ENCODE measurements around the gene ATP2C2.

DNA sequence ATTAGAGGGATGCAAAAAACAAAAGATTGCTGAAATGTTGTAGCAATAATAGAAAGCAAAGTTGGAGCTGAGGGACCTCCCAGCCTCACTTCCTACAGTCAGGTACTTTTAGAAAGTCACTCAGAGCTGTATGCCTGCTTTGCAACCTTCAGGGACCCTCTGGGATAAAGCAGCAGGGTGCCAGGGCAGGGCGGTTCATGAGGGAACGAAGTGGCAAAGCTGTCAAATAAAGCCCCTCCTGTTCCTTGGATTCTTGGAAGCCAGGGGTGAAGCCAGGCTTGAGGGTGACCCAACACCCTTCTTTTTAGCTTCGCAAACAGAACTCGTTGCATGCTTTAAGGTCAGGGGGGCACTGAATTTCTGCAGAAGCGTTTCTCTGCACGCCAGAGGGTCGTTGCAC lies 767 bp downstream of the ATP2C2 start:
- no peak for TF ChIP-seq CTCF (conservative IDR thresholded peaks at IDR 0.05; ENCODE audit: low read depth, low read length)
- TF ChIP-seq EZH2phosphoT487 (IDR thresholded peaks at IDR 0.05; ENCODE audit: borderline replicate concordance, low read length) = no peak
